ENCODE data around the gene ZNF32. TPM values are rescaled to one million over a fixed set of nuclear protein-coding genes. Genes with fewer than 3 reads are reported as not detected.

Gene ZNF32, protein sequence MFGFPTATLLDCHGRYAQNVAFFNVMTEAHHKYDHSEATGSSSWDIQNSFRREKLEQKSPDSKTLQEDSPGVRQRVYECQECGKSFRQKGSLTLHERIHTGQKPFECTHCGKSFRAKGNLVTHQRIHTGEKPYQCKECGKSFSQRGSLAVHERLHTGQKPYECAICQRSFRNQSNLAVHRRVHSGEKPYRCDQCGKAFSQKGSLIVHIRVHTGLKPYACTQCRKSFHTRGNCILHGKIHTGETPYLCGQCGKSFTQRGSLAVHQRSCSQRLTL
- total RNA-seq = 41.1 TPM

DNA sequence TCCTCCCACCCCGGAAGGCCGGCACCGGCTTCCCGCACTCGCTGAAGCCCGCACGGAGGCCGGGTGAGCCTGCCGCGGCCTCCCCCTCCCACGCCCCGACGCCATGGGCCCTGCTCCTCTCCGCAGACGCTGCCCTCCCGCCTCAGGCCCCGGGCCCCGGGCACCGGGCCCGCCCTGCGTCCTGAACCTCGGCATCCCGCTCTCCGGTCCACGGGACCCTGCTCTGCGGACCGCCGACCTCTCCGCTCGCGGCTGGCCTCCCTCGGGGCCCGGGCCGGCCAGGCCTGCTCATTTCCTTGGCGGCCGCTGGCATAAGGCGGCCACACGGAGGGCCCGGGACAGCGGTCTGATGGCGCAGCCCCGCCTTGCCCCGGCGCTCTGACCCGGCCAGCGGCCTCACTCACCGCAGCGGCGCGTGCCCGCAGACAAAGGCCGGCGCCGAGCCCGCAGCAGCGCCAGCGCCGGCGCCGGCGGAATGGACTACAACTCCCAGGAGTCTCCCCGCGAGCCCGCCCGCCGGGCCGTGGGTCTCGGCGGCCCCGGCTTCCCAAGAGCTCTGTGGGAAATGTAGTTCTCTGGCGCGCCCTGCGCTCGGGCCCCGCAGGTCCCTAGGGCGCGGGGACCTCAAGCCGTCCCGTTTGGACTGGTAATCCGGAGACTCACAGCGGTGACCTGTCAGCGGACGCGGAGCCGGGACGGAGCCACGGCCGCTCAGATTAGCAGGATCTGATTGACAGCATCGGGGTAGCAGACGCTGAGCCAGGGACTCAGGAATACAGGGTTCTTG is at the start of gene ZNF32:
Gene ZNF32, minus strand, starts transcription at position 484 of the 787 bp plus-strand sequence. CDS start 2,748 bp downstream, outside the sequence.
- ATAC-seq (peak; percentile 98), DNase-seq (ENCODE audit: low spot score) (peak; percentile 89)
- intact Hi-C loops (cut with DNase I) = no loop called here

DNA sequence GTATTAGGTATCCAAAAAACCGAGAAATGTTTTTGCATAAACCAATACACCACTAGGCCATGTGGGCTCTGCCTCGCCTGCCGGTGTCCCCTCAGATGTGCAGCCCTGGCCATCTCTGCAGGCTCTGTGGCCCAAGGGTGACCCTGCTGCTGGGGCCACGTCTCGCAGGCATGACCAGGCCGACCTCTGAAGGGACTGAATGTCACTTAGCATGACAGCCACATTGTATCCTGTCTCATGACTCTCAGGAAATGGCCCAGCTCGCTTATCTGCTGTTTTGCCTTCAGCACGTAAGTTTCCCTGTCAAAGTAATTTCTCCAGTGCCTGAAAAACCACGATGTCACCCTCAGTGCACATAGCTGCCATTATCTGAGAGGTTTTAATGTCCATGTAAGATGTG is 49.5 kb upstream of the ZNF32 start:
- intact Hi-C loops (cut with DNase I) = no loop called here
- no peak for ATAC-seq

DNA sequence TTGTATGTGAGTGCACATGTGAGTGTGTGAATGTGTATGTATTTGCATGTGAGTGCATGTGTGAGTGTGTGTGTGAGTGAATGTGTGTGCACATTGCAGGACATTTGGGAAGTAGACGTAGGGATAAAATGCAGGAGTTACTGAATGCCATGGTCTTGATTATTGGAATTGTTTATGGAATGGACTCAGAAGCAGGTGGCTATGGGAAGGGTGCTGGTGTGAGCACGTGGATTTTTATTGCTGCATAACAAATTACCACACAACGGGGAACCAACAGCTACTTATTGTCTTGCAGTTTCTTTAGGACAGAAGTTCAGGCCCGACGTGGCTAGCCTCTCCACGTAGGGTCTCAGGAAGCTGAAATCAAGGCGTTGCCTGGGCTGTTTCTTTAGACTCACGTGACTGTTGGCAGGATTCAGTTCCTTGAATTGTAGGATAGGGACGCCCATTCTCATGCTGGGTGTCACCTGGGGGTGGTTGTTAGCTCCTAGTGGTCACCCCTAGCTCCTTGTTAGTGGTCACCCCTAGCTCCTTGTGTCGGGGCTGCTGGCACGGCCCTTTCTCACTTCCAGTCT is 48.3 kb upstream of the ZNF32 start:
- intact Hi-C loops (cut with DNase I) = no loop called here
- no peak for ATAC-seq
- DNase-seq (ENCODE audit: low spot score) = no peak

More for the DNA sequence above, 49.5 kb upstream of the ZNF32 start:
- no peak for DNase-seq (ENCODE audit: low spot score)

DNA sequence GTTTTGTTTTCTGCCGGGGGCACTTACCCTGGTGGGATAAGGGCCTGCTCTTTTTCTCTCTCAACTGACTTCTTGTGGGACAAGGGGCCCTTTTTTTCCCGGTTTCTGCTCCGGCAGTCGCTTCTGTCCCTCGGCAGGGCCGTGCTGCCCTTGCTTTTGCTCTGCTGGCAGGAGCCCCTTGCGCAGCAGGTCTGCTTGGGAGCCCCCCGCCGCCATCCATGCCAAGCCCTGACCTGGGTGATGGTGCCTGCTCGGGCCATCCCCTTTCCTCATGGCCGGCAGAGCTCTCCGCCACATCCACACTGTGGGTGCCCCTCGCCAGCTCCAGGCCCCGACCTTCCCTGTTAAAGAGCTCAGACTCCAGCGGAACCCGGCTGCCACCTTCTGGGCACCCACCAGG is 47.0 kb upstream of the ZNF32 start:
- no peak for DNase-seq (ENCODE audit: low spot score)
- no peak for ATAC-seq
- intact Hi-C loops (cut with DNase I) = no loop called here

DNA sequence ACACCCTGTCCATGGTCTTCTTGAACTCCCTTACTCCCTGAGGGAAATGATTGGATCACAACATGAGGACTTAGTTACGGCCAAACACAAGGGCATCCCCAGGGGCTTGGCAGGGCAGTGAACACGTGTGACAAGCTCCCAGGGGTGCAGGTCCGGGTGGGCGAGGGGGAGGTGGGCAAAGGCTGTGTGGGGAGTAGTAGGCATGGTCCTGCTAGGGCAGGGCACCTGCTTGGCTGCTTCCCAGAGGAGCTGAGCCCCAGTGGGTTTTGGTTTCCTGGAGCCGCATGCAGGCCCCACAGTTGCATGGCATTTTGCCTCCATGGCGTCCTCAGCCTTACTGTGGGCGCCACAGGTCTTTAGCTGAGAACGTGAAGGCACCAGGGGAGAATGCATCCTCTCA is 46.6 kb upstream of the ZNF32 start:
- intact Hi-C loops (cut with DNase I) = no loop called here
- DNase-seq (ENCODE audit: low spot score) (no peak), ATAC-seq (no peak)

DNA sequence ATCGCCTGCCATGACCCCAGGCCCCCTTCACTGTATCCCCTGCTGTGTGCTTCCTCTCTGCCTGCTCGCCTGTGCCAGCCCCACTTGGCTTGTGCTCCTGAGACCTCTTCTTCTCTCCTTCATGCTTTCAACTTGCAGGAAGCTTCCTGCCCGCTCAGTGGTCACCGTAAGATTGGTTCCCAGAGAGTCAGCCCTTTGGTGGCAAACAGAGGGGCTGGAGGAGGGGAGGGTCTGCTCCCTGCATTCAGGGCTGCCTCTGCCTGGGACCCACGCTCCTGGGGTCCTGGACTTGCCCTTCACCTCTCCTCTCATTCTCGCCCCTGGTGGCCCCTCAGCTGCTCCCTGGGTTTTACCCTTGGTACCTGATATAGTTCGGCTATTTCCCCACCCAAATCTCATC is 45.8 kb upstream of the ZNF32 start:
- ATAC-seq (no peak), DNase-seq (ENCODE audit: low spot score) (no peak)
- intact Hi-C loops (cut with DNase I) = loop anchor here (5.0 kb wide), 1 partner anchor 618 kb away; no protein-coding TSS in a partner anchor

DNA sequence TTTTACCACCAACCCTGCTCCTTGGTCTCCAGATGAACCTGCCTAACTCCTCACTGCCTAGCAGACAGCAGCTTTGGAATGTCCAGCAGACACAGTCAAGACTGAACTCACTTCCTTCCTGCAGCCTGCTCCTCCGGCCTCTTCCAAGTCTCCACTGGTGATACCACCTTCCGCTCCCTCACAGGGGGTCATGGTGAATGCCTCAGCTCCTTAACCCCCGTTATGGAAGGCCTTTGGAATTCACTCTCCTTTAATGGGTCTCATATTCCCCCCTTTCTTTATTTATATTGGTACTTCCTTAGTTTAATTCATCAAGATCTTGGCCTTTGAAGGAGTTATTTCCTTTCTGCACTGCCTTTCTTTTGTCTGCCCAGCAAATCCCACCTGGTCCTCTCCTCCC is 44.9 kb upstream of the ZNF32 start:
- no peak for DNase-seq (ENCODE audit: low spot score)
- ATAC-seq = no peak
- intact Hi-C loops (cut with DNase I) = loop anchor here (5.0 kb wide), 1 partner anchor 619 kb away; no protein-coding TSS in a partner anchor

DNA sequence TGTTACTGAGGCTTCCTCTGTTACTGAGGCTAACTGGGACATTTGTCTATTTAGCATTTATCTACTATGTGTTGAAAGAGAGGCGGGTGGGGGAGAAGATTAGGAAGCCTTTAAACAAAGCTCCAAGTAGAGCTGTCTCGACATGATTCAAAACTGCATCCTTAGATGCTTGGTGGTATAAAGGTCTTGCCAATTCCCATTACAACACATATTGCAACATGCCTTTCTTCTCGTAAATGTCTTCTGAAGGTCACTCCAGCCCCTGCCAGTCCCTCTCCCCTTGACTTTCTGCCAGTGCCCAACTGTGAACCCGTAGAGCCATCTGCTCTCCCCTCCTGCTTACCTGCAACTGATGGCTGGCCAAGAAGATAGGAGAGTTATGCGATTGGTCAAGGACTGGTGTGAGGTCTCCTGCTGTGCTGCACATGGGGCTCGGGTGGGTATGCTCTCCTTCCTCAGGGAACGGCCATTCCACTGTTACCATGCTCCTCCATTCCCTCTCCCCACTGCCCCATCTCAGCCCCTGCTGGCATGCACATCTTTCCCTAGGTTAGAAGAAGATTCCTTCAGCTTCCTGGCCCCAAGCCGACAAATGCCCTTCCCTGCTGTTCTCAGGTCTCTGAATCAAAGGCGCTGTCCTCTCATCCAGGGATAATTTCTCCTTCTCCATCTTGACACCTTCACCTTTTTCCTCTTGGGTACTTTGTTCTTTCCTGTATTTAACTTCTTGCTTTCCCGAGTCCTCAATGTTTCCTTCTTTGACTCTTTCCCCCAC is 43.6 kb upstream of the ZNF32 start:
- ATAC-seq = peak; percentile 4
- intact Hi-C loops (cut with DNase I) = loop anchor here (5.0 kb wide), 1 partner anchor 620 kb away; no protein-coding TSS in a partner anchor

DNA sequence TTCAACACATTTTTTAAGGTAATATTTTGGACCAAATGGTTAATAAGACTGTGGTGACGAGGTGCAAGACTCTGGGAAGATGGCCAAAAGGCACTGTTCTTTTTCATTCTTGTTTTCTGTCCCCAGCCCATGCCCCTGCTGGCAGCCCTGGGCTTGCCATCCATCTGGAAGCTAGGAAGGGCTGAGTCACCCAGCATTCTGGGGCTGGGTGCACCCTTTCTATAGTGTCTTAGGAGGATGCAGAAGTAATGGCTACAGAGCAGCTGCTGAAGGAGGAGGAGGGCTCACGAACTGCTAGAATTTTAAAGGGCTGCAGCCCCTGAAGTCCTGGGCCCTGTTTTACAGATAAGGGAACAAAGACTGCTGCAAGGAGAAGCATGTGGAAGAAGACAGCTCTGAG is 42.8 kb upstream of the ZNF32 start:
- DNase-seq (ENCODE audit: low spot score) = no peak
- ATAC-seq = no peak
- intact Hi-C loops (cut with DNase I) = loop anchor here (5.0 kb wide), 1 partner anchor 621 kb away; no protein-coding TSS in a partner anchor

More for the DNA sequence above, 43.6 kb upstream of the ZNF32 start:
- no peak for DNase-seq (ENCODE audit: low spot score)

DNA sequence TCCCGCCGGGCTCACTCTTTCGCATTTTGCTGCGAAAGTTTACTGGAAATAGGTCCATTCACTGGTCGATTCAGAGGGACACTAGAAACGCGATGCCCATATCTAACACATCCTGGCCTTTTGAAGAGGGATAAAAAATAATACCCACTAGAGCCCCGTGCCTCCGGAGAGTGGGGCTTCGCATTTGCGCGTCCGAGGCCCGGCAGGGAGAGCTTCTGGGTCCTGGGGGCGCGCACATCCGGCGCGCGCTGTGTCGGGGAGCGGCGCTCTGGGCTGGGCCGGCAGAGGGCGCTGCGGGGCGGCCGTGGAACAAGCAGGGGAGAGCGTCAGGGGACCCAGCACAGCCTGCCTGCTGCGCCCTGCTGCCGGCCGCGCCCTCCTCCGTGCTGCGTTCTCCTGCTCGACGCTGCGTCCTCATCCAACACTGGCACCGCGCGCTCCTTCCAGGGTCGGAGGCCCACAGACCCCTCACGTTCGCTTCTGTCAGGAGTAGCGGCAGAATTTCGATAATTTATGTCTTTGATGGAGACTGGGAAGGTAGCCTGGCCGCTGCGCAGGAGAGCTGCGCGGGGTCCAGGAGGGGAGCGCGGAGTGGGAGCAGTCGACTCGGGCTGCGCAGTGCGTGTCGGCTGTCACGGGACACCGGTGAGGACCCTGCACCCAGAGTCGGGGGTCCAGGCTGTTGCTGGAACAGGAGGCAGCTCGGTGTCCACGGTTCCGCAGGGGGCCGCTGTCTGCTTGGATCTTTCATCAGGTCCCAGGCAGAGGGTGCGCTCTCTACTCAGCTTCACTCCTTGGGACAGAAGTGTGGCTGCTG is 41.5 kb upstream of the ZNF32 start:
- peak; percentile 96 for ATAC-seq
- intact Hi-C loops (cut with DNase I) = loop anchor here (5.0 to 10.0 kb wide), 2 partner anchors 355 to 622 kb away; no protein-coding TSS in a partner anchor
- peak; percentile 93 for DNase-seq (ENCODE audit: low spot score)

DNA sequence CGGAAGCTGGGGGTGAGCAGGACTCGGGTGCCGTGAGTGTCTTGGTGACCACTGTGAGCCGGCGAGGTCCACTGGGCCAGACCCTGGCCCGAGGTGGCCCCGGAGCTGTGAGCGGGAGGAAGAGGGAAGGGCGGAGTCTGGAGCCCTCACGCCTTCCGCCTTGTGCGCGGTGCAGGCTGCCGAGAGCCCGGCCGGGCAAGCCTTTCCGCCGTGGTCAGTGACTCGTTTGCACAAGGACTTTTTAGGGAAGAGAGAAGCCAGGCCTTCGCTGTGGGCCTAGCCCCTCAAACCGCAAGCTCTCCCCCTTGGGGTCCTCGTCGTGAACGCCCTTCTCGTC is 40.9 kb upstream of the ZNF32 start:
- intact Hi-C loops (cut with DNase I) = loop anchor here (10.0 kb wide), 1 partner anchor 355 kb away; no protein-coding TSS in a partner anchor
- peak; percentile 84 for ATAC-seq
- DNase-seq (ENCODE audit: low spot score) = peak; percentile 84

DNA sequence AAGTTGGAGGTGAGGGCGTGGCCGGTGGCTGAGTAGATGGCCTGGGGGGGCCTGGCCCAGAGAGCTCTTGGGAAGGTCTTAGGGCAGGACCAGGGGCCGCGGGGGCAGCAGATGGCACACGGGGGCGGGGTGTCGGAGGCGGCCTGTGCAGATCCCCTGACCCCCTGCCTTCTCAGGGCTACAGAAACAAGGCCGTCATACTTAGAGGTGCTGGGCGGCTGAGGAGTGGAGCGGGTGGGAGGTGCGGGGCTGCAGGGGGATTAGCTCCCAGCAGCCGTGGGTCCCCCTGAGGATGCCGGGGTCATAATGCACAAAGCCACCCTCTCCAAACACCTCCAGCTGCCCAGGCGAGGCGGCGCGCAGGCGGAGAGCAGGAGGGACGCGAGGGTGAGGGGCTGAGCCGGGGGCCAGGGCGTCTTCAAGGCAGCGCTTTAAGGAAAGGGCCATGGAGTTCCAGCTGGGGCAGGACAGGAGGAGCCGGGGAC is 40.4 kb upstream of the ZNF32 start:
- DNase-seq (ENCODE audit: low spot score) = no peak
- intact Hi-C loops (cut with DNase I) = loop anchor here (10.0 kb wide), 1 partner anchor 356 kb away; no protein-coding TSS in a partner anchor
- ATAC-seq = peak; percentile 0

DNA sequence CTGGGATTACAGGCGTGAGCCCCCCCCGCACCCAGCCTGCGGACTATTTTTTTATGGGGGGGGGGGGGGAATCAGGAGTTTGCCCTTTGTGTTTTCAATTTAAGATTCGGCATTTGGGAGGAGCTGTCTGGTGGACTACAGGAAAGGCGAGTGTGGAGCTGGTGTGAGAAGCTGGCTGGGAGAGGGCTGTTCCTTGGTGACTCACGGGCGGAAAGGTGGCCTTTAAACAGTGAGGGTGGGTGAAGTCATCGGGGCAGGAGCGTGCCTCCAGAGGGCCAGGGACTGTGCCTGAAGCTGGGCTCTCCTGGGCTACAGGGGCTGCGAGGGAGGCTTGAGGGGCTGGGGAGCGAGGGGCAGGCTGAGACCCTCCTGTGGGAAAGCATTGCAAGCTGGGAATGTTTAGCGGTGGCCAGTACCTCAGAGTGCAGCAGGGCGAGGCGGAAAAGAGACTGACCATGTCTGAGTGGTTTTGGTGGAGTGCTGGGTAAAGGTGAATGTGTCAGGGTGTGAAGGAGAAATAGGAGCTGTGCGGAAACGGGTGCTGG is 39.7 kb upstream of the ZNF32 start:
- no peak for ATAC-seq
- intact Hi-C loops (cut with DNase I) = loop anchor here (10.0 kb wide), 1 partner anchor 356 kb away; no protein-coding TSS in a partner anchor
- no peak for DNase-seq (ENCODE audit: low spot score)

DNA sequence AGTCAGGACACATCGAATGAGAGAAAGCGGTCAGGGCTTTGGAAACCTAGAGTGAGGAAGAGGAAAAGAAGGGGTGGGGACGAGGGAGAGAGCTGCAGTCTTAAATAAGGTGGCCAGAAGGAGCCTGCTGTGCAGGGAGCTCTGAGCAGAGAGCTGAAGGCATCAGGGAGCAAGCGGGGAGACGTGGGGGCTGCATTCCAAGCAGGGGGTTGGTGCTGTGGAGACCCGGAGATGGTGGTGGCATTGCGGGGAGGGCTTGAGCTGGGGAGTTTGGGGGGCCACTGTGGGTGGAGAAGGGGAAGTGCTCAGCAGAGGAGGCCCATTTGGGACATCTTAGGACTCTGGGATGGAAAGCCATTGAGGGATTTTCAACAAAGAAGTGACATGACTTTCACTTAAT is 38.7 kb upstream of the ZNF32 start:
- intact Hi-C loops (cut with DNase I) = loop anchor here (10.0 kb wide), 1 partner anchor 357 kb away; no protein-coding TSS in a partner anchor
- DNase-seq (ENCODE audit: low spot score) = no peak

DNA sequence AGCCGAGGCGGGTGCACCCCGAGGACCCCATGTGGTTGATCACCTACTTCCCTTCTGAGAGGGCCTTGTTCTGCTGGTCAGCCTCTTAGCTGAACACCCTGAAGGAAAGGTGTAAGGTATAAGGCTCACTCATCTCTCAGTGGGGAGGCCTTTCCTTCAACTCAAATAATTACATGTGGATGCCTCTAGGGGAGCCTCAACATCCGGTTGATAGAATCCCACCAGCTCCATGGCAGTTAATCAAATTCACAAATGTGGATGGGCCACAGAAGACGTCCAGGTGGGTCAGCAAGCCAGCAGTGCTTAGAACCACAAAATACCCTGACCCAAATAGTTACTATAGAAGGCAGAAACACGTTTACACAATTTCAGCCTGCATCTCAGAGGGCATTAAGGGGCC is 37.7 kb upstream of the ZNF32 start:
- no peak for DNase-seq (ENCODE audit: low spot score)
- intact Hi-C loops (cut with DNase I) = loop anchor here (10.0 kb wide), 1 partner anchor 358 kb away; no protein-coding TSS in a partner anchor
- no peak for ATAC-seq

More for the DNA sequence above, 38.7 kb upstream of the ZNF32 start:
- ATAC-seq = no peak

DNA sequence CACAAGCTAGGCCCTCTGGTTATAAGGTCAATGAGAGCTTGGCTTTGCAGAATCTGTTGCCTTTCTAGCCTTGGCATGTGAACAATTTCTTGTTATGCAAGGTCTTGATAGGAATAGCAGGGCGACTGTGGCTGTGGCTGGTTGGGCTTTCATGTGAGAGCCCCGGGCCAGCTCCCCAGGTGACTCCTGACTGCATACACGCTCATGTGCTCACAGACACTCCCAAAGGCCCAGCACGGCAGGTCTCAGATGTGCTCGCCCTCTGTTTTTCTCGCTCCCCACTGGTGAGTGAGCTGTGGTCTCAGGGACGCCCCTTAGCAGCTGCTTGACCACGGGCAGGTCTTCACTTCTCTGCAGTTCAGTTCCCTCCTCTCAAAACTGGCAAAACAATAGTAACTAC is 37.1 kb upstream of the ZNF32 start:
- peak; percentile 5 for ATAC-seq
- DNase-seq (ENCODE audit: low spot score) = no peak
- intact Hi-C loops (cut with DNase I) = loop anchor here (10.0 kb wide), 1 partner anchor 359 kb away; no protein-coding TSS in a partner anchor

DNA sequence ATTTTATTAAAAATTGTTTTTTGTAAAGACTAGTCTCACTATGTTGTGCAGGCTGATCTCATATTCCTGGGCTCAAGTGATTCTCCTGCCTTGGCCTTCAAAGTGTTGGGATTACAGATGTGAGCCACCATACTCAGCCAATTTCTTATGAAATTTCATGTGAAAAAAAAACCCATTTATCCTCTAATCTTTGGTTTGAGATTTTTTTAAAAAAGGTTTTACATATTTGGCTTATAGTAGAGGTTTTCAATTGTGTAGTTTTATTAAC is 35.5 kb upstream of the ZNF32 start:
- no peak for ATAC-seq
- intact Hi-C loops (cut with DNase I) = loop anchor here (10.0 kb wide), 1 partner anchor 361 kb away; no protein-coding TSS in a partner anchor
- DNase-seq (ENCODE audit: low spot score) = no peak
